Heart left ventricle (tissue), 16 donors: Measurements from ENCODE around the gene DGKB. TPM values are rescaled to one million over a fixed set of nuclear protein-coding genes. Genes with fewer than 3 reads are reported as not detected.
A peak's percentile ranks its signal among the peaks of the same experiment; 100 is the strongest.

Experiments used
- ATAC-seq, 4 donors: fragments of 200-7000 bp; cut with Tn5 transposase; one replicate each; pipeline ENCODE4 v1.9.1; 2020 to 2022; ENCODE audit warnings: moderate library complexity in 4 of 4, mild to moderate bottlenecking in 3 of 4, moderate number of reproducible peaks in 1 of 4
- DNase-seq, 5 donors: peaks; one replicate each; pipeline ENCODE4 v3.0.0-alpha.2; 2020
- H3K27ac ChIP-seq, 12 donors: fragments of 200-600 bp; sonication (generic) in 4 of 12; one replicate each; pipeline versions ENCODE4 v1.5.0 to v1.8.0; 2016 to 2022; ENCODE audit warnings: mild to moderate bottlenecking in 2 of 12
- H3K27me3 ChIP-seq, 9 donors: fragments of 200-600 bp; sonication (generic) in 2 of 9; one replicate each; pipeline versions ENCODE4 v1.5.1 to v1.8.0; 2016 to 2022; ENCODE audit warnings: mild to moderate bottlenecking in 3 of 9
- H3K36me3 ChIP-seq, 9 donors: fragments of 200-600 bp; sonication (generic) in 2 of 9; one replicate each; pipeline versions ENCODE4 v1.5.0 to v1.8.0; 2018 to 2022; ENCODE audit warnings: mild to moderate bottlenecking in 2 of 9
- H3K4me1 ChIP-seq, 12 donors: fragments of 200-600 bp; sonication (generic) in 4 of 12; one replicate each; pipeline versions ENCODE4 v1.5.0 to v1.8.0; 2016 to 2022; ENCODE audit warnings: mild to moderate bottlenecking in 3 of 12
- H3K4me3 ChIP-seq, 12 donors: fragments of 200-600 bp; sonication (generic) in 4 of 12; one replicate each; pipeline versions ENCODE4 v1.5.0 to v1.8.0; 2017 to 2022; ENCODE audit warnings: mild to moderate bottlenecking in 9 of 12, moderate library complexity in 4 of 12
- H3K9me3 ChIP-seq, 12 donors: fragments of 200-600 bp; sonication (generic) in 4 of 12; one replicate each; pipeline versions ENCODE4 v1.5.0 to v1.8.0; 2016 to 2022; ENCODE audit warnings: mild to moderate bottlenecking in 1 of 12
- CTCF ChIP-seq, 12 donors: fragments of 200-600 bp; sonication (generic) in 4 of 12; IDR thresholded peaks; one replicate each; pipeline versions ENCODE4 v1.5.0 to v1.8.0; 2018 to 2022; ENCODE audit warnings: antibody characterized with exemption in 12 of 12, mild to moderate bottlenecking in 5 of 12
- POLR2A ChIP-seq, 2 donors: fragments of 450-650 bp; IDR thresholded peaks; one replicate each; pipeline ENCODE4 v1.6.1; 2017; ENCODE audit warnings: antibody characterized with exemption in 2 of 2, mild to moderate bottlenecking in 2 of 2, moderate library complexity in 2 of 2
- WGBS, 4 donors: extraction: QIAGEN DNeasy Blood & Tissue Kit in 2 of 4; methylation state at CpG; one replicate each; pipeline versions ENCODE4 v1.1.5 to v1.1.7; 2013 to 2018; 5-methylcytosine and 5-hydroxymethylcytosine counted together
- intact Hi-C, 10 donors: fragments of 100-400 bp; cut with DNase I; formaldehyde crosslinking; loops; one replicate each; pipeline versions ENCODE4 v1.11.1 to v1.14.2; 2022
- polyA plus RNA-seq, 2 donors: library from polyadenylated mRNA; stranded (reverse); fragments of 200-250 nt; gene quantifications; one replicate each; pipeline ENCODE4 v1.2.3, GENCODE V29; 2013
- total RNA-seq, 9 donors: library from RNA; depleted of rRNA in 2 of 9; stranded (reverse); fragments of >200 nt in 2 of 9; fragmentation: NEBNext Ultra II Directional in 3 of 9; extraction: Animal tissue kit (Norgen Biotek cat#: 25700) in 3 of 9; gene quantifications; one replicate each; pipeline versions ENCODE4 v1.1.0 to v1.2.4, GENCODE V29; 2016 to 2023
- donor health status: ischemic (EF 13 %, LVEDD 7.1; RV severe dilation, severe dysfunction).
- donor health status: healthy with polysubstance abuse.
- donor health status: DM: no; HTN: yes; CAD: no.
- donor health status: DM: no; HTN: no; CAD: no.
- donor health status: ischemic (EF 25% LVEDD 6.9; RV normal size, moderate dysfunction).
- donor health status: ischemic (EF 25% LVEDD 5.7; RV mildly dilated, moderate dysfunction).
- donor health status: healthy.
- donor health status: DM: yes; HTN: yes; CAD: no.
- donor health status: ischemic (EF 35%, LVEDD 5.7; RV mildly dilated, moderate dysfunction).
- donor health status: nonischemic (EF 11% LVEDD 7.7; RV severe dilation, severe dysfunction).
- donor health status: DM: yes; HTN: yes; CAD: no.
- donor health status: PGD.
- donor health status: ischemic (EF 29% LVEDD 5.4; RV normal size, mild dysfunction).
- donor health status: nonischemic (EF 23%, LVEDD 6.1; RV moderate dilation, normal function).

Gene DGKB
- total and polyA plus RNA-seq, 11 donors: 0.08 to 1.6 (median 0.47) TPM; not detected in 1

DNA sequence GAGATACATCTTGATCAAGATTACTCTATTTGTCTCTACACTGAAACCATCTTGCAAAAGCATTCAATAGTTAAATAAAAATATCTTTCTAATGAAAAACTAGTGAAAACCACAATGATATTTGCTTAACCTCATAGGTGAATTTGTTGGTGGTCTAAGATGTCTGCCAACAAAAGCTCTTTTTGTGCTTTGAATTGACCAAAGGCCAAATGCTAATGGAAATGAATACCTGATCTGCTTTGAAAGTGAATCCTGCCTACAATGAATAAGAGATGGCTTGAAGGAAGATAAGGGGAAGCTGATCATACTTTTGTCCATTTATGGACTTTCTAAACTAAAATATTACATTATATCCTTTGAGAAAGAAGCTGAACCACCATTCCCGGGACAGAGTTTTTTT lies 684.2 kb downstream of the DGKB start:
- WGBS, 4 donors: 84 to 93% (median 90%) methylated on average over 1 of the region's 1 CpG
- ATAC-seq (no peak), DNase-seq (no peak)
- Histone ChIP-seq H3K36me3 (no peaks in the 10 kb centered on the region), H3K4me3 (no peak overlapping the region), H3K27me3 (no peaks in the 10 kb centered on the region), H3K27ac (peak overlapping the region in 7 of 12 donors; percentile 45 to 76 (median 63)), H3K4me1 (peaks cover 0 to 8% (median 0%) of the 10 kb centered on the region in 12 donors), H3K9me3 (peaks cover 0 to 9% (median 0%) of the 10 kb centered on the region in 12 donors)
- TF ChIP-seq CTCF (IDR thresholded peaks at IDR 0.05) (no peak), POLR2A (IDR thresholded peaks at IDR 0.05) (no peak)
- intact Hi-C loops: loop anchor here in 1 of 10 donors (10.0 kb wide), 1 partner anchor 116 kb away; no protein-coding TSS in a partner anchor

DNA sequence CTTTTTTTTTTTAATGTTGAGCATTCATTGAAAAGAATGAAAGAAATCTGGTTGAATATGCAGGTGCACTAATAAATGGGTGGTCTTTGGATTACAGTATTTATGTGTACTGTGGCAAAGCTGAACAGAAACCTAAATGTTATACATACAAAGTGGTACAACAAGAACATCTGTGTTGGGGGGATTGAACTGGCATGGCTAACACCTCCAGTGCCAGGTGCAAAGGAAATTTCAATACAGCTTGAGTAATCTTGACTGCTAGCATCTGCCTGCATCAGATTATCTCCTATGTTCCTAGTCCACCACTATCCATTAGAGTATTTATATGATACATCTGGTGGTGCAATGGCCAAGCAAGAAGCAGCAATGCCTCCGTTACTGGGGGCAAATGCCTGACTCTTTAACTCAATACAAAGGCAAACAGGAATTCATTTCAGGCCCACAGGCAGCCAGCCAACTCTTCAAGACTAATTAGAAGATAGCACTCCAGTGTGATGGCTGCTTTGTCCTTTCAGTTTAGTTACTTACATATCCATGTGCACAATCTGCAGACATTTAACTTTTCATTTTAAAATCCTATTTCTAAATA lies 692.6 kb downstream of the DGKB start:
- intact Hi-C loops: loop anchor here in 4 of 10 donors (5.0 to 10.0 kb wide), 4 partner anchors 125 to 215 kb away; no protein-coding TSS in a partner anchor
- ATAC-seq (no peak), DNase-seq (peak in 2 of 5 donors; percentile 11 to 15)
- H3K27me3 ChIP-seq: no peaks in the 10 kb centered on the region
- H3K9me3 ChIP-seq: no peaks in the 10 kb centered on the region
- peaks cover 0 to 10% (median 0%) of the 10 kb centered on the region in 12 donors for H3K4me1 ChIP-seq
- no peaks in the 10 kb centered on the region for H3K36me3 ChIP-seq
- no peak overlapping the region for H3K4me3 ChIP-seq
- TF ChIP-seq CTCF (IDR thresholded peaks at IDR 0.05) (no peak), POLR2A (IDR thresholded peaks at IDR 0.05) (no peak)
- 21 to 31% (median 28%) methylated on average over 1 of the region's 1 CpG for WGBS, 4 donors
- H3K27ac ChIP-seq: no peak overlapping the region

DNA sequence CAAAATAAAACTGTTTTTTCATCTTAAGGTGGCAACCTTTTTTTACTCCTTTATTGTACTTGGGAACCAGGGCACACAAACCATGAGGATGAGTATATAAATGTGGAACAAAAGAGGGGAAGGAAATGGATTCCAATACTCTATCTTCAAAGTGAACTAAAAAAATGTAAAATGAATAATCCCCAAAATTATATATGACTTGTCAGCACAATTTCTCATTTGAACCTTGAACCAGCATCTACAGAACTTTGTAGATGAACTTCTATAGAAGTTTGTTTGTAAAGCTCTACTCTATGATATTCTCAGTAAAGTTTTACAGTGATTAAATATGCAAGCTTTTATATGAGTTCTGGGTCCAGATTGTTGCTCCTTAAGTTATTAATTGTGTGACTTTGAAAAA lies 694.8 kb downstream of the DGKB start:
- no peaks in the 10 kb centered on the region for H3K36me3 ChIP-seq
- H3K4me3 ChIP-seq: no peak overlapping the region
- intact Hi-C loops: loop anchor here in 4 of 10 donors (5.0 to 10.0 kb wide), 3 partner anchors 205 to 213 kb away; no protein-coding TSS in a partner anchor
- ATAC-seq (no peak), DNase-seq (no peak)
- TF ChIP-seq POLR2A (IDR thresholded peaks at IDR 0.05): no peak
- TF ChIP-seq CTCF (IDR thresholded peaks at IDR 0.05): no peak
- H3K9me3 ChIP-seq: no peaks in the 10 kb centered on the region
- H3K4me1 ChIP-seq: peaks cover 0 to 10% (median 0%) of the 10 kb centered on the region in 12 donors
- peak overlapping the region in 5 of 12 donors; percentile 5 to 77 (median 63) for H3K27ac ChIP-seq
- H3K27me3 ChIP-seq: no peaks in the 10 kb centered on the region

DNA sequence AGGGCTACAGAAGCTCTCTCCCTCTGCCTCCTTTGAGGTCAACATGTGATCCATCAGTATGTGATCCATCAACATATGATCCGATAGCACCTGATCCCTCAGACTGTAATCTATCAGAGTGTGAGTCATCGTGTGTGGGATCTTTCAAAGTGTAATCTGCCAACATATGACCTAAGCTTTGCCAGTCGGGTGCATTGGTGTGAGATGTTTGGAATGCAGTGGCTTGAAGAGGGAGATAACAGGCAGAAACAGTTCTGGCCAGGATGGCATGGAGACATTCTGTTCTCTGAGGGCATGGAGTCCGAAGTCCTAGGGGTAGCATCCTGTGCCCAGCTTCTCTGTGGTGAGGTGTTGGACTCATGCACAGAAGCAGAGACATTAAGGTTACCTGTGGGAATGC lies 695.4 kb downstream of the DGKB start:
- no peak for TF ChIP-seq CTCF (IDR thresholded peaks at IDR 0.05)
- no peak for TF ChIP-seq POLR2A (IDR thresholded peaks at IDR 0.05)

More for the DNA sequence above, 695.4 kb downstream of the DGKB start:
- ATAC-seq: peak; percentile 90 to 97 (median 96)
- DNase-seq: peak in 4 of 5 donors; percentile 11 to 57 (median 25)
- Histone ChIP-seq H3K27ac (peak overlapping the region in 5 of 12 donors; percentile 5 to 77 (median 63)), H3K4me1 (peaks cover 0 to 10% (median 0%) of the 10 kb centered on the region in 12 donors), H3K27me3 (no peaks in the 10 kb centered on the region), H3K36me3 (no peaks in the 10 kb centered on the region), H3K4me3 (no peak overlapping the region), H3K9me3 (no peaks in the 10 kb centered on the region)
- intact Hi-C loops: loop anchor here in 4 of 10 donors (5.0 to 10.0 kb wide), 3 partner anchors 205 to 212 kb away; no protein-coding TSS in a partner anchor
- 20 to 42% (median 31%) methylated on average over 4 of the region's 4 CpGs for WGBS, 4 donors
